ENCODE results near the gene IL18.

DNA sequence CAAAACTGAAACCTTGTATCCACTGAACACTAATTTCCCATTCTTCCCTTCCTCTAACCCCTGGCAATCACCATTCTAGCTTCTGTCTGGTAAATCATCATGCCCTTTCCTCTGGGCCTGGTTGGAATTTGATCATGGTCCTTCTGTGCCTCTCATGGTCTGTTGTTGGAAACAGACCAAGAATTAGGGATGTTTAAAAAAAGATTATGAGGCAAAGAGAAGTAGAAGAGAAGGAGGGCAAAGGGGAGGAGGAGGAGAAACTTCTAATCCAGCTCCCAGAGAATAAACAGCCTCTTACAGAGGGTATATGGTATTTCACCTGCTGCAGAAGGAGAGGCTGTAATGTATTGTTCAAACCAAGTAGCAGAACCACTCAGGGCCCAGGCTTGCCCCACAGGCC, 22.0 kb upstream of the IL18 start:
- no peak for TF ChIP-seq POLR2AphosphoS5 (IDR thresholded peaks at IDR 0.05; ENCODE audit: control insufficient read depth, insufficient read depth, low read depth, low read length)
- TF ChIP-seq, protein P1, sequence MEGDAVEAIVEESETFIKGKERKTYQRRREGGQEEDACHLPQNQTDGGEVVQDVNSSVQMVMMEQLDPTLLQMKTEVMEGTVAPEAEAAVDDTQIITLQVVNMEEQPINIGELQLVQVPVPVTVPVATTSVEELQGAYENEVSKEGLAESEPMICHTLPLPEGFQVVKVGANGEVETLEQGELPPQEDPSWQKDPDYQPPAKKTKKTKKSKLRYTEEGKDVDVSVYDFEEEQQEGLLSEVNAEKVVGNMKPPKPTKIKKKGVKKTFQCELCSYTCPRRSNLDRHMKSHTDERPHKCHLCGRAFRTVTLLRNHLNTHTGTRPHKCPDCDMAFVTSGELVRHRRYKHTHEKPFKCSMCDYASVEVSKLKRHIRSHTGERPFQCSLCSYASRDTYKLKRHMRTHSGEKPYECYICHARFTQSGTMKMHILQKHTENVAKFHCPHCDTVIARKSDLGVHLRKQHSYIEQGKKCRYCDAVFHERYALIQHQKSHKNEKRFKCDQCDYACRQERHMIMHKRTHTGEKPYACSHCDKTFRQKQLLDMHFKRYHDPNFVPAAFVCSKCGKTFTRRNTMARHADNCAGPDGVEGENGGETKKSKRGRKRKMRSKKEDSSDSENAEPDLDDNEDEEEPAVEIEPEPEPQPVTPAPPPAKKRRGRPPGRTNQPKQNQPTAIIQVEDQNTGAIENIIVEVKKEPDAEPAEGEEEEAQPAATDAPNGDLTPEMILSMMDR (IDR thresholded peaks at IDR 0.05 in 2 of 3, conservative IDR thresholded peaks at IDR 0.05 in 1 of 3; ENCODE audit: insufficient read depth in 2 of 3, low read depth in 1 of 3, low read length in 3 of 3) = no peak
